Gastroesophageal sphincter (tissue), 3 donors: ENCODE data around the gene PRKN.

Experiments used
- EP300 ChIP-seq: sonication (generic); formaldehyde crosslinking; IDR thresholded peaks from one replicate; pipeline ENCODE4 v1.6.1; 2017; ENCODE audit warnings: antibody characterized with exemption, mild to moderate bottlenecking
- POLR2A ChIP-seq, 2 donors: fragments of 450-650 bp; IDR thresholded peaks; one replicate each; pipeline ENCODE4 v1.6.1; 2017; ENCODE audit warnings: antibody characterized with exemption in 2 of 2, mild to moderate bottlenecking in 2 of 2, moderate library complexity in 1 of 2
- POLR2AphosphoS5 ChIP-seq: sonication (generic); formaldehyde crosslinking; IDR thresholded peaks from one replicate; pipeline ENCODE4 v1.6.1; 2017; ENCODE audit warnings: antibody characterized with exemption
- TF ChIP-seq, protein P1 (sequence below), 4 experiments: fragments of 200-600 bp in 2 of 4; fragments of 450-650 bp in 2 of 4; sonication (generic) in 1 of 4; IDR thresholded peaks; one replicate each; pipeline ENCODE4 v1.5.1; 2017 to 2019; ENCODE audit warnings: antibody characterized with exemption in 4 of 4, mild to moderate bottlenecking in 2 of 4, moderate library complexity in 2 of 4

DNA sequence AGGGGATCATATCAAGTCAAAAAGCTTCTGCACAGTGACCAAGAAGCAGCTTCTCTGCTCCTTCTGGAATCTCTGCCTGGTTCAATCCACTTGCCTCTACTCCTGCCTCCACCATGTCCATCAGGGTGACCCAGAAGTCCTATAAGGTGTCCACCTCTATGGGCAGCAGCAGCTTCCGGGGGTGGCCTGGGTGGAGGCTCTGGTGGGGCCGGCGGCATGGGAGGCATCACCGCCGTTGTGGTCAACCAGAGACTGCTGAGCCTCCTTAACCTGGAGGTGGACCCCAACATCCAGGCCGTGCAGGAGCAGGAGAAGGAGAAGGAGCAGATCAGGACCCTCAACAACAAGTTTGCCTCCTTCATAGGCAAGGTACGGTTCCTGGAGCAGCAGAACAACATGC lies 159.3 kb downstream of the PRKN start:
- TF ChIP-seq, protein P1, sequence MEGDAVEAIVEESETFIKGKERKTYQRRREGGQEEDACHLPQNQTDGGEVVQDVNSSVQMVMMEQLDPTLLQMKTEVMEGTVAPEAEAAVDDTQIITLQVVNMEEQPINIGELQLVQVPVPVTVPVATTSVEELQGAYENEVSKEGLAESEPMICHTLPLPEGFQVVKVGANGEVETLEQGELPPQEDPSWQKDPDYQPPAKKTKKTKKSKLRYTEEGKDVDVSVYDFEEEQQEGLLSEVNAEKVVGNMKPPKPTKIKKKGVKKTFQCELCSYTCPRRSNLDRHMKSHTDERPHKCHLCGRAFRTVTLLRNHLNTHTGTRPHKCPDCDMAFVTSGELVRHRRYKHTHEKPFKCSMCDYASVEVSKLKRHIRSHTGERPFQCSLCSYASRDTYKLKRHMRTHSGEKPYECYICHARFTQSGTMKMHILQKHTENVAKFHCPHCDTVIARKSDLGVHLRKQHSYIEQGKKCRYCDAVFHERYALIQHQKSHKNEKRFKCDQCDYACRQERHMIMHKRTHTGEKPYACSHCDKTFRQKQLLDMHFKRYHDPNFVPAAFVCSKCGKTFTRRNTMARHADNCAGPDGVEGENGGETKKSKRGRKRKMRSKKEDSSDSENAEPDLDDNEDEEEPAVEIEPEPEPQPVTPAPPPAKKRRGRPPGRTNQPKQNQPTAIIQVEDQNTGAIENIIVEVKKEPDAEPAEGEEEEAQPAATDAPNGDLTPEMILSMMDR (IDR thresholded peaks at IDR 0.05): no peak
- no peak for TF ChIP-seq EP300
- TF ChIP-seq POLR2AphosphoS5: no peak
- no peak for TF ChIP-seq POLR2A (IDR thresholded peaks at IDR 0.05)
